PC-9 (cell line): ENCODE results near the gene BABAM1. TPM values are rescaled to one million over a fixed set of nuclear protein-coding genes. Genes with fewer than 3 reads are reported as not detected.

Experiments
- BruUV-seq: library from RNA; stranded (reverse); fragments of 400-500 nt; replicated peaks from 2 replicates; lab custom pipeline; 2021; lab: Mats Ljungman, UMichigan
- CTCF ChIA-PET: fragments of 300-600 bp; sonication (Branson Sonifier 250); formaldehyde crosslinking; loops from one replicate; lab custom pipeline; 2022; ENCODE audit warnings: antibody characterized with exemption; lab: Charles Lee
- POLR2A ChIA-PET: fragments of 300-600 bp; sonication (Branson Sonifier 250); formaldehyde crosslinking; loops from one replicate; lab custom pipeline; 2022; ENCODE audit warnings: antibody characterized with exemption; ENCODE audit not compliant: unreplicated experiment; lab: Charles Lee
- DNase-seq, 2 experiments: peaks; one replicate each; pipeline versions ENCODE4 v3.0.0 to v3.0.0-alpha.2; 2015 to 2022; ENCODE audit warnings: mixed read lengths in 1 of 2
- H2AFZ ChIP-seq: fragments of 200-600 bp; sonication (generic); 2 replicates; pipeline ENCODE4 v1.8.1; 2017; ENCODE audit warnings: antibody characterized with exemption
- H3F3A ChIP-seq: fragments of 200-600 bp; sonication (generic); 2 replicates; pipeline ENCODE4 v1.8.1; 2017; ENCODE audit warnings: antibody characterized with exemption, mild to moderate bottlenecking, low read depth; ENCODE audit not compliant: insufficient read depth
- H3K27ac ChIP-seq: fragments of 200-600 bp; sonication (generic); 2 replicates; pipeline ENCODE4 v1.6.1; 2016; ENCODE audit warnings: mixed run types
- H3K27me3 ChIP-seq: fragments of 200-600 bp; sonication (generic); 2 replicates; pipeline ENCODE4 v1.6.1; 2016; ENCODE audit warnings: low read depth, mixed run types; ENCODE audit not compliant: insufficient read depth
- H3K36me3 ChIP-seq: fragments of 200-600 bp; sonication (generic); 2 replicates; pipeline ENCODE4 v1.6.1; 2016; ENCODE audit warnings: low read depth, mixed run types
- H3K4me1 ChIP-seq: fragments of 200-600 bp; sonication (generic); replicated peaks from 2 replicates; pipeline ENCODE4 v1.6.1; 2016; ENCODE audit warnings: mixed run types; ENCODE audit not compliant: insufficient read depth
- H3K4me2 ChIP-seq: fragments of 200-600 bp; sonication (generic); 2 replicates; pipeline ENCODE4 v1.6.1; 2017; ENCODE audit warnings: mixed run types
- H3K4me3 ChIP-seq: fragments of 200-600 bp; sonication (generic); 2 replicates; pipeline ENCODE4 v1.6.1; 2016; ENCODE audit warnings: mixed run types
- H3K79me2 ChIP-seq: fragments of 200-600 bp; sonication (generic); 2 replicates; pipeline ENCODE4 v1.6.1; 2017; ENCODE audit warnings: low read depth, mixed run types
- H3K9me2 ChIP-seq: fragments of 200-600 bp; sonication (generic); 2 replicates; pipeline ENCODE4 v1.8.1; 2017; ENCODE audit warnings: mild to moderate bottlenecking; ENCODE audit not compliant: insufficient read depth
- H3K9me3 ChIP-seq: fragments of 200-600 bp; sonication (generic); 2 replicates; pipeline ENCODE4 v1.8.1; 2016; ENCODE audit warnings: low read depth; ENCODE audit not compliant: insufficient read depth
- H4K20me1 ChIP-seq: fragments of 200-600 bp; sonication (generic); 2 replicates; pipeline ENCODE4 v1.8.1; 2017; ENCODE audit not compliant: insufficient read depth
- EZH2 ChIP-seq: fragments of 200-600 bp; sonication (generic); IDR thresholded peaks from 2 replicates; pipeline ENCODE4 v1.8.0; 2017; ENCODE audit warnings: antibody characterized with exemption, low read depth
- intact Hi-C: fragments of 100-400 bp; cut with micrococcal nuclease; formaldehyde crosslinking; loops from one replicate; pipeline ENCODE4 v1.10.0; 2022; ENCODE audit not compliant: unreplicated experiment
- total RNA-seq: library from RNA; stranded (reverse); gene quantifications from 2 replicates; pipeline ENCODE4 v1.2.3, GENCODE V29; 2021
- TF ChIP-seq, protein P1 (sequence below): fragments of 200-600 bp; sonication (generic); conservative IDR thresholded peaks from 2 replicates; pipeline ENCODE4 v1.6.1; 2017; ENCODE audit warnings: mixed run types, antibody characterized with exemption, mild to moderate bottlenecking, moderate library complexity

Gene BABAM1
- total RNA-seq, 1 experiment from 2014 or later = 127 TPM

GRCh38 chr19:17254636-17255035, 12.6 kb upstream of the BABAM1 start:
- peak in 1 of 2 experiments; percentile 40 for DNase-seq
- Histone ChIP-seq H2AFZ (no peak overlapping the region), H3K27me3 (no peaks in the 10 kb centered on the region), H3K4me1 (peaks cover 23% of the 10 kb centered on the region), H3K79me2 (no peaks in the 10 kb centered on the region), H3K27ac (peak overlapping the region; percentile 68), H3K9me3 (no peaks in the 10 kb centered on the region), H3K36me3 (no peaks in the 10 kb centered on the region), H3K4me3 (no peak overlapping the region), H3K4me2 (peak overlapping the region; percentile 20), H4K20me1 (no peaks in the 10 kb centered on the region), H3K9me2 (no peaks in the 10 kb centered on the region), H3F3A (peaks cover 27% of the 10 kb centered on the region)
- TF ChIP-seq, protein P1, sequence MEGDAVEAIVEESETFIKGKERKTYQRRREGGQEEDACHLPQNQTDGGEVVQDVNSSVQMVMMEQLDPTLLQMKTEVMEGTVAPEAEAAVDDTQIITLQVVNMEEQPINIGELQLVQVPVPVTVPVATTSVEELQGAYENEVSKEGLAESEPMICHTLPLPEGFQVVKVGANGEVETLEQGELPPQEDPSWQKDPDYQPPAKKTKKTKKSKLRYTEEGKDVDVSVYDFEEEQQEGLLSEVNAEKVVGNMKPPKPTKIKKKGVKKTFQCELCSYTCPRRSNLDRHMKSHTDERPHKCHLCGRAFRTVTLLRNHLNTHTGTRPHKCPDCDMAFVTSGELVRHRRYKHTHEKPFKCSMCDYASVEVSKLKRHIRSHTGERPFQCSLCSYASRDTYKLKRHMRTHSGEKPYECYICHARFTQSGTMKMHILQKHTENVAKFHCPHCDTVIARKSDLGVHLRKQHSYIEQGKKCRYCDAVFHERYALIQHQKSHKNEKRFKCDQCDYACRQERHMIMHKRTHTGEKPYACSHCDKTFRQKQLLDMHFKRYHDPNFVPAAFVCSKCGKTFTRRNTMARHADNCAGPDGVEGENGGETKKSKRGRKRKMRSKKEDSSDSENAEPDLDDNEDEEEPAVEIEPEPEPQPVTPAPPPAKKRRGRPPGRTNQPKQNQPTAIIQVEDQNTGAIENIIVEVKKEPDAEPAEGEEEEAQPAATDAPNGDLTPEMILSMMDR = no peak
- TF ChIP-seq EZH2 = no peak
- intact Hi-C loops = no loop called here
- no TSS peak for BruUV-seq
- ChIA-PET POLR2A (interaction anchor here (1.0 to 1.2 kb wide), 2 partner anchors 12 to 40 kb away, joined by 5 to 13 read pairs; partner anchors contain the start of genes BABAM1 and USE1), CTCF (no interaction called here)

GRCh38 chr19:17255150-17255621, 12.1 kb upstream of the BABAM1 start:
- Histone ChIP-seq H3K9me2 (no peaks in the 10 kb centered on the region), H3K9me3 (no peaks in the 10 kb centered on the region), H2AFZ (0 out of 2 replicates have a peak overlapping the region, but pooled peaks have one; percentile 3), H4K20me1 (no peaks in the 10 kb centered on the region), H3K36me3 (no peaks in the 10 kb centered on the region), H3K4me1 (peaks cover 17% of the 10 kb centered on the region), H3F3A (peaks cover 22% of the 10 kb centered on the region), H3K27ac (peak overlapping the region; percentile 68), H3K4me2 (peak overlapping the region; percentile 53), H3K27me3 (no peaks in the 10 kb centered on the region), H3K4me3 (no peak overlapping the region), H3K79me2 (no peaks in the 10 kb centered on the region)
- no TSS peak for BruUV-seq
- intact Hi-C loops = no loop called here
- CTCF ChIA-PET = interaction anchor here (0.7 kb wide), 1 partner anchor 54 kb away, joined by 3 read pairs; no protein-coding TSS in a partner anchor
- peak; percentile 77 to 95 for DNase-seq
- TF ChIP-seq EZH2 = no peak
- TF ChIP-seq, protein P1 = no peak
- POLR2A ChIA-PET = interaction anchor here (0.6 to 1.2 kb wide), 5 partner anchors 10 to 75 kb away, joined by 3 to 13 read pairs (median 5); partner anchors contain the start of genes BABAM1 and USE1

- peak in 1 of 2 experiments; percentile 29 for DNase-seq
- BruUV-seq = no TSS peak
- Histone ChIP-seq H3K9me2 (no peaks in the 10 kb centered on the region), H4K20me1 (no peaks in the 10 kb centered on the region), H3F3A (peaks cover 22% of the 10 kb centered on the region), H3K4me2 (no peak overlapping the region; the same call in 1 of the 2 replicates), H3K27me3 (no peaks in the 10 kb centered on the region), H3K4me1 (peaks cover 19% of the 10 kb centered on the region), H3K27ac (no peak overlapping the region), H2AFZ (no peak overlapping the region), H3K79me2 (no peaks in the 10 kb centered on the region), H3K36me3 (no peaks in the 10 kb centered on the region), H3K9me3 (no peaks in the 10 kb centered on the region), H3K4me3 (no peak overlapping the region)
- intact Hi-C loops = no loop called here
- POLR2A ChIA-PET = no interaction called here
- no peak for TF ChIP-seq EZH2
- TF ChIP-seq, protein P1 = no peak
- CTCF ChIA-PET = no interaction called here
These were observed 11.1 kb upstream of the BABAM1 start for GRCh38 chr19:17256130-17256529.
